Endometrial microvascular endothelial cells (primary cell): ENCODE data around the gene SDK1. TPM values are rescaled to one million over a fixed set of nuclear protein-coding genes. Genes with fewer than 3 reads are reported as not detected.
"Not testable (repeated sequence)": the region's sequence is repeated elsewhere in the genome, so short reads cannot be mapped to it uniquely, and the experiment has no call there.

Experiments used
- in situ Hi-C: cut with HindIII; loops from 2 replicates; pipeline ENCODE4 v1.10.0; 2017; ENCODE audit warnings: low sequenced_read_pairs, low pct_unique_long_range_greater_than_20kb; ENCODE audit errors: inconsistent ontology term
- total RNA-seq: library from RNA; depleted of rRNA; stranded (reverse); fragments of >200 nt; gene quantifications from one replicate; pipeline ENCODE4 v1.2.3, GENCODE V29; 2015; ENCODE audit errors: inconsistent ontology term

SDK1 gene
- total RNA-seq, 1 donor from 2014 or later, result 1.6 TPM

DNA sequence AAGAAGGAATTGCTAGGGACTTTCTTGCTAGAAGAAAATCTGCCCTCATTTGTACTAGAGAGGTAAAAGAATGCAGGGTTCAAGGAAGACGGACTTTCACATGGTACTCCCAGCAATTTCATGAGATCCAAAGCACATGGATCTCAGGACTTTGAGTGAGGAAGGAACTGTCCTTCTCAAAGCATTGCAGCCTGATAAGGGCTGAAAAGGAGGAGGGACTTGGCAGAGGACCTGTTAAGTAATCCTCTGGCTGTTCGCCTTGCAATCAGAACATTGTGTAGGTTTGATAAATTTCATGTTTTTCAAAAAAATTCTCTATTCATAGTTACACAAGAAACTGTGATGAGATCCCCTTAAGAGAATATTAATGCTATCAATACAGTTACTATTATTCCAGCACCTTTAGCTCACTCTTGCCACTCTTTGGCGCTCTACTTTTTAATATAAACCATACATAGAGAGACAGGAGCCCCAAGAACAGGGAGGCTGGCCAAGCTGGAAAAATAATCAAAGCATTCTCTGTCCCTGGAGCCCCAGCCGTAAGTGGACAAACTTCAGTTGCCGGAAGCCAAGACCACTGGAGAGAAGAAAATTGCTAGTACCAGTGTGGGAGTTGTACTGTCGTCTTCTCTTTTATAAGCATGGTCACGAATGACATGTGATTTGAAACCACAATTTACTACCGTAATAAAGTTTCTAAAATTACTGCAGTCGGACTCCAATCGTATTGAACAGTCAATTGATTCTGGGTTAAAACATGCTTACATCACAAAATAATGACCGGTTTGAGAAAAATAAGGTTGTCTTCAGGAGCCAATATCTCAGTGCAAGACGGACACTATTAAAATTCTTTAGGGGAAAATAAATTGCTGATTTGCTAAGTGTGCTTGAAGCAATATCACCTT is 424.4 kb downstream of the SDK1 start:
- in situ Hi-C loops, result no loop called here

DNA sequence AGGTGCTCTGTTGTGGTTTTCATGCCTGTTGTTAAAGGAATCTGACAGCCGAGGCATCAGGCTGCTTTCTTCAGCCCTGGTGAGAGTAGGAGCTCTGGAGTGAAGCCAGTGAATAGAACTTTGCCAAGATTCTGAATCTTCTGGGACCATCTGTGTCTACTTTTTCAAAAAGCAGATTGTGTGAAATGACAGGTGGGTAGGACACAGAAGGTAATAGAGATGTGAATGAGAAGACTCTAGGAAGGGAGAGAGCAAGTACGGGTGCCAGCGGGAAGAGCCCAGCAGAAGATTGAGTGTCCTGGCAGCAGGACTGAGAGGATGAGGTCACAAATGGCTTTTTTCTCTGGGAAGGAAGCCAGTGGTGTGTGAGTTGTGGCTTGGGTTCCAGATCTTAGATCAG is 429.2 kb downstream of the SDK1 start:
- in situ Hi-C loops, result no loop called here

GRCh38 chr7:3732395-3733005 is 431.4 kb downstream of the SDK1 start:
- in situ Hi-C loops, result no loop called here

- in situ Hi-C loops, result no loop called here
Measured at GRCh38 chr7:3733541-3734140, 432.6 kb downstream of the SDK1 start.

- in situ Hi-C loops, result no loop called here
Measured at GRCh38 chr7:3738964-3739363, 437.9 kb downstream of the SDK1 start.

DNA sequence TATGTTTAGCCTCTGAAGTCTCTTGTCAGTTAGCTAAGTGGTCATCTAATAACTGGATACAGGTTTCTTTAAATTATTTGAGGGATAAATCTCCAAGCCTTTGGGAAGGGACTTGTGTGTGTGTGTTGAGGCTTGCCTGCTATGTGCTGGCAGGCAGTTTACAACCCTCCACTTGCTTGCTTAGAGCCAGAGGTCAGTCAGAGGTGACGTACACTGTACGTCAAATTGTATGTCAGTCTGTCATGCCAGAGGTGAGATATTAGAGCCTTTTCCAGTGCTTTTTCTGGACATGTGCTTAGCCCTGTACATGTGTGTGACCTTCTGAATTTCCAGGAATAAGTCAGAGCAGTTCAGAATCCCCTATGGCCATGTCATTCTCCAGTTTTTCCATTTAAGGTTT is 438.9 kb downstream of the SDK1 start:
- in situ Hi-C loops, result no loop called here

DNA sequence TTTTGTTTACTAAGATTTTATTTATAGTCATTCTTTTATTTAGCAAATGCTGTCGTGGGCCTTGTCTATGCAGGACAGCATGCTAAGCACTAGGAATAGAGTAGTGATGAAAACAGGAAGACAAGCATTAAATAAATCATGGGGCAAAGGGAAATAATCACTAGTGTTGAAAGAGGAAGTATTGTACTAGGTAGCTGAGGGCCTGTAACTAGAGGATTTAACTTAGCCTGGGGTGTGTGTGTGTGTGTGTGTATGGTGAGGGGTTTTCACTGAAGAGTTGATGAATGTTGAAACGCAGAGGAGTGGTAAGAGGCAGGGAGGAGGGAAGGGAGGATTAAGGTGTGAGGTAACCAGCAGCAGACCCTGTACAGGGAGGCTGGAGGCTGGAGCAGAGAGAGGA is 446.4 kb downstream of the SDK1 start:
- in situ Hi-C loops, result no loop called here

DNA sequence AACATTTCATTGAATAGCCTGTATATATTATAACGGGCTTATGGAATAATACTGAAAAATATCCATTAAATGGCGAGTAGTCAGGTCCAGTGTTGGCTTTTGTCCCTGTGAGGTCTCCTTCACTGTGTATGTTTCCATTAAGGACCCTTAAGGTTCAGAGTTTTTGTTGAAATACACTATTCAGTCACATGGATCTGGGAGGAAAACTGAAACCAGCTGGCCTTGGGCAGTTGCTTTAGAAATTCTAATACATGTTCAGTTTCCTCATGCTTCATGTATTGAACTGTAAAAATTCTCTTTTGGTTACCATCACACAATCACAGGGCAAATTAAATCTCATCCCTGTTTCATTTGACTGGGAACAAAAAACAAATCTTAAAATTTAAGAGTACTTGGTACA is 447.3 kb downstream of the SDK1 start:
- in situ Hi-C loops, result no loop called here

- in situ Hi-C loops, result no loop called here
Measured at GRCh38 chr7:3753868-3754267, 452.8 kb downstream of the SDK1 start.

DNA sequence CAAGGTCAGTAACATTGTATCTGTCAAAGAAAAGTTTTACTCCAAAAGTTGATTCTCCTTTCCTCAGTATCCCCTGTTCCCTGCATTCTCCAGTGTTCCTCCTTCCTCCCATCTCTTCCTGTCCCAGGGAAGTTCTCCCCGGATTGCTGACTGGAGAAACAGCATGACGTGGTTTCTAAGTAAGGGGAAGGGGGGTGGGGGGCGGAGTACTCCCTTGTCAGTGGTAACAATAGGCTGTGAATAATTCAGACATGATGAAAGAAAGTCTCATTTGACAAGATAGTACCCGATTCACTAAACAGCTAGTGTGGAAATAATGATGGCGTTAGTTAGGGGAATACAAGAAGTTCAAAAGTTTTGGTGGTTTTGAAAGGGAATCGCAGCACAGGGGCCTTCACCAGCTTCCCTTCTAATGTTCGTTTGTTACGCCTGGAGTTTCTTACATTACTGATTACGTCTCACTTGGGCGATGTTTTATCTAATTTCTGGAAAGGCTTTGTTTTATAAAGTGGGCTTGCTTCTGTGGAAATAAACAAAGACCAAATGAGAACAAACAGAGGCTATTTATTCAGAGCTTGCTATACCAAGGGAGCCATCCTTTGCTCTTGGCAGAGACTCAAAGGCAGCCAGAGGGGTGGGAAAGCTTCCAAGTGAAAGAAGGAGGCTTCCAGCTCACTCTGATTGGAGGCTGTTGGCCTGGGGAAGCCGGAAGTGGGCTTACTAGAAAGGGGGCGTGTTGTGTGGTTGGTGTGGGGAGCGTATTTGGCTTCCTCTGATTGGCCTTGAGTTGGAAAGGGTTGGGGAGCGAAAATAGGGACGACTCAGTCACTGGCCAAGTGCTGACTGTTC is 453.7 kb downstream of the SDK1 start:
- in situ Hi-C loops, result no loop called here

DNA sequence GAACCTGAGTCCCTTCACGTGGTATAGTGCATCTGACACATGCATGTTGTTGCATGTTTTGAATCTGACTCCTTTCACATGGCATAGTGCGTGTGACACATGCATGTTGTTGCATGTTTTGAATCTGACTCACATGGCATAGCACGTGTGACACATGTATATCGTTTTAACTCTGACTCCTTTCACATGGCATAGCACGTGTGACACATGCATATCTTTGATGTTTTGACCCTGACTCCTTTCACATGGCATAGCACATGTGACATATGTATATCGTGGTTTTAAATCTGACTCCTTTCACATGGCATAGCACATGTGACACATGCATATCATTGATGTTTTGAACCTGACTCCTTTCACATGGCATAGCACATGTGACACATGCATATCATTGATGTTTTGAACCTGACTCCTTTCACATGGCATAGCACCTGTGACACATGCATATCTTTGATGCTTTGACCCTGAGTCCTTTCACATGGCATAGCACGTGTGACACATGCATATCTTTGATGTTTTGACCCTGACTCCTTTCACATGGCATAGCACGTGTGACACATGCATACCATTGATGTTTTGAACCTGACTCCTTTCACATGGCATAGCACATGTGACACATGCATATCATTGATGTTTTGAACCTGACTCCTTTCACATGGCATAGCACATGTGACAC is 454.9 kb downstream of the SDK1 start:
- in situ Hi-C loops, result not testable (repeated sequence)

DNA sequence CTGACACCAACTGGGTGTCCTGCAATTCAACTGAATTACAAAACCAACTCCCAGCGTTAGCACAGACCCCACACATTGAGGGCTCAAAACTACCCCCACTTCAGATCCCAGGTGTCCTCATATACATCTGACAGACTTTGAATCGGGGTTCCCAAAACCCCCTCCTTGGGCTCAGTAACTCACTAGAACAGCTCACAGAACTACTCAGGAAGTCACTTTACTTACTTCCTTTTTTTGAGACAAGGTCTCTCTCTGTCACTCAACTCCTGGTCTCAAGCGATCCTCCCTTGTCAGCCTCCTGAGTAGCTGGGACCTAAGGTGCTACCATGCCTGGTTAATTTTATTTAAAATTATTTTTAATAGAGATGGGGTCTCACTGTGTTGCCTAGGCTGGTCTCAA is 456.0 kb downstream of the SDK1 start:
- in situ Hi-C loops, result no loop called here

- in situ Hi-C loops, result no loop called here
Measured at GRCh38 chr7:3760651-3761050, 459.6 kb downstream of the SDK1 start.

GRCh38 chr7:3762146-3762831 is 461.2 kb downstream of the SDK1 start:
- in situ Hi-C loops, result no loop called here

DNA sequence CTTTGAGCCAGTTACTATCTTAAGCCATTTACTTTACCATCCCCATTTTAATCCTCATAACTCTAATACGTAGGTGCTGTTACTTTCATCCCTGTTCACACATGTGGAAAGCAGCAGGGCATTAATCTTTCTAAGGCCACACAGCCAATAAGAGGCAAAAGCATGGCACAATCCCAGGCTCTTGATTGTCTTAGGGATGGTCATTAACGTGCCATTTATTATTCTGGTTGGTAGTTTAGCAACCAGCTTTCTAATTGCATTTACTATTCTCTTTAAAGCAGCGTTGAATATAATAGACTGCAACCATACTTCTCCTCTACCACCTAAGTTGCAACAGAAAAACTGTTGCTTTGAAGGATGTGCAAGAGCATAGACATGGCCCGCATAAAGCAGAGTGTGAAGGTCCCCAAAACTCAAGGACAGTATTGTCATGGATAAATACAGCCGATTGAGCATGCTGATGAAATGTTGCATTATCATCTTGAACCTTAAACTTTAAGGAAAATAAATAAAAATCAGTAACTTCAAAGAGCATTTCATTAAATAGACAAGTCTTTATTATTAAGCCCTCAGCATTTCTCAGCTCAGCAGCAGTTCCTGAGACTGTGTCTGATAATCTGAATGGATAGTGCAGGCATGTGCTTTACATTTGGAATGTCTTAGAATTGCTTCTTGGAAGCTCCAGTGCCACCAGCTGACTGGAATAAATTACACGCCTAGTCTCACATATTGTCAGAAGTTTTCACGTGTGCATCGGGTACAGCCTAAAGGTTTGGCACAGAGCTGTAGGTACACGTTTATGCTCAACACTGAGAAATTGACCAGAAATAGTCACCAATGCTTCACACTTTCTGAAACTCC is 467.1 kb downstream of the SDK1 start:
- in situ Hi-C loops, result no loop called here

DNA sequence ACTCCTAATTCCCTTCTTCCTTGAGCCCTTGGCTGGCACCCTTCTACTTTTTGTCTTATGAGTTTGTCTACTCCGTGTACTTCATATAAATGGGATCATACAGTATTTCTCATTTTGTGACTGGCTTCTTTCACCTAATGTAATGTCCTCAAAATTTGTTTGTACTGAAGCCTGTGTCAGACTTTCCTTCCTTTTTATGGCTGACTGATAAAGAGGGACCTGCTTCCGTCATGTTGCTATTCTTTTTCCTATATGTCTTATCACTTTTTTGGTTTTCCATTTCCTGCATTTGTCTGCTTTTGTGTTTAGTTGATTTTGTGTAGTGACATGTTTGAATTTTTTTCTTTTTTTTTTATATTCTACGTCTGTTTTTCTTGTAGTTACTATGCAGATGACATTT is 470.9 kb downstream of the SDK1 start:
- in situ Hi-C loops, result no loop called here

- in situ Hi-C loops, result no loop called here
Measured at GRCh38 chr7:3778345-3778744, 477.3 kb downstream of the SDK1 start.
